ENCODE measurements around the gene GNAQ. TPM values are rescaled to one million over a fixed set of nuclear protein-coding genes. Genes with fewer than 3 reads are reported as not detected.
A peak's percentile ranks its signal among the peaks of the same experiment; 100 is the strongest.

Gene GNAQ
- total RNA-seq, 2 experiments from 2014 or later = 17.8 to 18.1 TPM

DNA sequence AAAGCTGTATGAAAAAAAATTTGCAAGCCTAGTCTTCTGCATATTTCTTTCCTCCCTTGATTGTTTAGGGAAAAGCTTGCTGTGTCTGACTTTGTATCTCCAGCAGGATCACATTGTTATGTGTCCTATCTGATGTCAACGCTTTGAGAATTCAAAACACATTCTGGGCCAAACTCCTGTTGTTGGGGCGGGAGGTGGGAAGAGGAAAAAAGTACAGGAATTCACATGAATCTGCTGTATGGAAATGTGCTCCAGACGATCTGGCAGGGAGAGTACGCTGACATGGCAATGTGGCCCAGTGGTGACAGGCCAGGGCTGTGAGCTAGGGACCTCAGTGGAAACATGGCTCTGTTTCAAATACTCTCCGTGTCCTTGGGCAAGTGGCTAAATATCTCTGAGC, 296.1 kb downstream of the GNAQ start:
- Mint-ChIP-seq H3K9me3 (no peaks in the 10 kb centered on the region), H3K27ac (no peak overlapping the region), H3K4me3 (no peak overlapping the region), H3K27me3 (no peaks in the 10 kb centered on the region), H3K36me3 (ENCODE audit: low read depth) (peaks cover 7% of the 10 kb centered on the region), H3K4me1 (ENCODE audit: low read depth) (peaks cover 20% of the 10 kb centered on the region)
- ChIA-PET POLR2A (no interaction called here), CTCF (interaction anchor here (0.7 to 1.7 kb wide), 2 partner anchors 8 to 278 kb away, joined by 4 read pairs; no protein-coding TSS in a partner anchor)
- intact Hi-C loops (cut with micrococcal nuclease) = no loop called here
- ATAC-seq = no peak
- DNase-seq = no peak
- TF ChIP-seq, protein P1, sequence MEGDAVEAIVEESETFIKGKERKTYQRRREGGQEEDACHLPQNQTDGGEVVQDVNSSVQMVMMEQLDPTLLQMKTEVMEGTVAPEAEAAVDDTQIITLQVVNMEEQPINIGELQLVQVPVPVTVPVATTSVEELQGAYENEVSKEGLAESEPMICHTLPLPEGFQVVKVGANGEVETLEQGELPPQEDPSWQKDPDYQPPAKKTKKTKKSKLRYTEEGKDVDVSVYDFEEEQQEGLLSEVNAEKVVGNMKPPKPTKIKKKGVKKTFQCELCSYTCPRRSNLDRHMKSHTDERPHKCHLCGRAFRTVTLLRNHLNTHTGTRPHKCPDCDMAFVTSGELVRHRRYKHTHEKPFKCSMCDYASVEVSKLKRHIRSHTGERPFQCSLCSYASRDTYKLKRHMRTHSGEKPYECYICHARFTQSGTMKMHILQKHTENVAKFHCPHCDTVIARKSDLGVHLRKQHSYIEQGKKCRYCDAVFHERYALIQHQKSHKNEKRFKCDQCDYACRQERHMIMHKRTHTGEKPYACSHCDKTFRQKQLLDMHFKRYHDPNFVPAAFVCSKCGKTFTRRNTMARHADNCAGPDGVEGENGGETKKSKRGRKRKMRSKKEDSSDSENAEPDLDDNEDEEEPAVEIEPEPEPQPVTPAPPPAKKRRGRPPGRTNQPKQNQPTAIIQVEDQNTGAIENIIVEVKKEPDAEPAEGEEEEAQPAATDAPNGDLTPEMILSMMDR (IDR thresholded peaks at IDR 0.05) = no peak

DNA sequence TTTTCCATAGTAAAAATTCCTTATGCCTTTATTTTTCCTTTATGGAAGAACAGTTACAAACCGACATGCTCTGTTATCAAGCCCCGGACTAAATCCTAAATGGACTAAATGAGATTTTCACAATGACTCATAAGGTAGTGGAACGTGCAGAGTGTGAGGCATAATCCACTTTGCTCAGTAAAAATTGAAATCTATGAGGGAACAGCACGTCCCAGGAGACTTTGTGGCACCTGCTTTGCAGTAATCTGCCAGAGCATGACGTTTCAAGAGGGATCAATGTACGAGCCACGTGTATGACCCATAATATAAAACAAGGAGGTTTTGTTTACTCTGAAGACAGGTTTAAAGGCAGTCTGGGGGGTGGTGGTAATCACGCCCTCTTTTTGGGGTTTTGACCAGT, 299.7 kb downstream of the GNAQ start:
- POLR2A ChIA-PET = interaction anchor here (0.6 kb wide), 1 partner anchor 272 kb away, joined by 3 read pairs; no protein-coding TSS in a partner anchor
- CTCF ChIA-PET = no interaction called here
- peaks cover 34% of the 10 kb centered on the region for H3K4me1 Mint-ChIP-seq (ENCODE audit: low read depth)
- DNase-seq = no peak
- no peak overlapping the region for H3K4me3 Mint-ChIP-seq
- peaks cover 22% of the 10 kb centered on the region for H3K36me3 Mint-ChIP-seq (ENCODE audit: low read depth)
- no peaks in the 10 kb centered on the region for H3K27me3 Mint-ChIP-seq
- peaks cover 3% of the 10 kb centered on the region for H3K9me3 Mint-ChIP-seq
- no peak for ATAC-seq
- no peak overlapping the region for H3K27ac Mint-ChIP-seq
- TF ChIP-seq, protein P1 (IDR thresholded peaks at IDR 0.05) = no peak
- intact Hi-C loops (cut with micrococcal nuclease) = no loop called here

DNA sequence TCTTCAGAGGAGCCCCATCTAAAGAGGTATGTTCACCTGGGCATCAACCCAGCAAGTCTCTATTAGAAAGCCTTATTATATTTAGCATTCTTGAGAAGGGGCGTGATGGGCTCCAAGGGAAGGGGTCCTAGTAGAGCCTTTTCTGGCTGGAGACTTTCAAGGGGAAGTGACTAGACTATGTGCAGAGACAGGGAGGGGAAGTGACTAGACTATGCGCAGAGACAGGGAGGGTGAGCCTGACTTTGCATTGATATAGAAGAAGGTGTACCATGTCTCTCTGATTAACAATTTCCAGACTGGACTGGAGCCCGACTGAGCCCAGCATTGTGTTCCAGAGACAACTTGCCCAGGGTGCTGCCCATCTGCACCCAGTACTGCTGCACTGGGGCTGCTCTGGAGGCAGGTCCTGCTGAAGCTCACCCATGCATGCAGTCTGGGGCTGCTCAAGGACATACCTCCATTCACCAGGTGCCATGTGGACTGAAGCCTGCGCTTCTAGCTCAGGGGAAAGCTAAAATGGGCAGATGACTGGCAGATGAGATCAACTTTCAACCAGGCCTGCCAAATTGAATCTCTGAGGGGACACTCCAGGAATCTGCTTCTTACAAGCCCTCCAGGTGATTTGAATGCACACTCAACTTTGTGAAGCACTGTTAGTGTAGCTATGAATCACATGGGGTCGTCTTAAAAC, 300.5 kb downstream of the GNAQ start:
- ATAC-seq = no peak

DNA sequence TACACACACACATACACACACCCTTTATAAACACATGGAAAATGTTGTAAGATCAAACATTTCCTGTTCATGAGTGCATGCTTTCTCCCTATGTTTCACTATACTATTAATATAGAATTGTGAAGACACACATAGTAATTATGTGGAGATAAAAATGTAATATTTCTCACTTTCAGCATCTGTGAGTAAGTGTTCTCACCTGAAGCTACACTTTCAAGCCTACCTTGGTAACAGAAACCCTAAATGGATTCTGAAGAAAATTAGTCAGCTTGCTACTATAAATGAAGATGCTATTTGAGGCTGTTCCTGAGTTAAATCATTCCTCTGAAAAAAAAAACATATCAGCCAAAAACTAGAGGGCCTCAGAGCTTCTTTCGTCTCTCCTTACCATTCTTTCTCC, 302.4 kb downstream of the GNAQ start:
- no peaks in the 10 kb centered on the region for H3K27me3 Mint-ChIP-seq
- intact Hi-C loops (cut with micrococcal nuclease) = no loop called here
- no peak overlapping the region for H3K4me3 Mint-ChIP-seq
- peaks cover 31% of the 10 kb centered on the region for H3K36me3 Mint-ChIP-seq (ENCODE audit: low read depth)
- ChIA-PET CTCF (interaction anchor here (1.2 to 2.1 kb wide), 5 partner anchors 10 to 272 kb away, joined by 3 to 8 read pairs (median 5); no protein-coding TSS in a partner anchor), POLR2A (interaction anchor here (1.3 kb wide), 1 partner anchor 10 kb away, joined by 3 read pairs; no protein-coding TSS in a partner anchor)
- TF ChIP-seq, protein P1 (IDR thresholded peaks at IDR 0.05) = no peak
- DNase-seq (no peak), ATAC-seq (peak; percentile 14)
- H3K9me3 Mint-ChIP-seq = peaks cover 3% of the 10 kb centered on the region
- peaks cover 50% of the 10 kb centered on the region for H3K4me1 Mint-ChIP-seq (ENCODE audit: low read depth)
- peak overlapping the region; percentile 81 for H3K27ac Mint-ChIP-seq

More for the DNA sequence above, 300.5 kb downstream of the GNAQ start:
- ChIA-PET CTCF (interaction anchor here (2.0 kb wide), 1 partner anchor 274 kb away, joined by 8 read pairs; no protein-coding TSS in a partner anchor), POLR2A (interaction anchor here (0.6 kb wide), 1 partner anchor 271 kb away, joined by 3 read pairs; no protein-coding TSS in a partner anchor)
- TF ChIP-seq, protein P1 (IDR thresholded peaks at IDR 0.05) = no peak
- H3K27ac Mint-ChIP-seq = no peak overlapping the region
- intact Hi-C loops (cut with micrococcal nuclease) = no loop called here
- no peak for DNase-seq
- H3K27me3 Mint-ChIP-seq = no peaks in the 10 kb centered on the region
- peaks cover 40% of the 10 kb centered on the region for H3K4me1 Mint-ChIP-seq (ENCODE audit: low read depth)
- peaks cover 3% of the 10 kb centered on the region for H3K9me3 Mint-ChIP-seq
- peaks cover 25% of the 10 kb centered on the region for H3K36me3 Mint-ChIP-seq (ENCODE audit: low read depth)
- H3K4me3 Mint-ChIP-seq = no peak overlapping the region

DNA sequence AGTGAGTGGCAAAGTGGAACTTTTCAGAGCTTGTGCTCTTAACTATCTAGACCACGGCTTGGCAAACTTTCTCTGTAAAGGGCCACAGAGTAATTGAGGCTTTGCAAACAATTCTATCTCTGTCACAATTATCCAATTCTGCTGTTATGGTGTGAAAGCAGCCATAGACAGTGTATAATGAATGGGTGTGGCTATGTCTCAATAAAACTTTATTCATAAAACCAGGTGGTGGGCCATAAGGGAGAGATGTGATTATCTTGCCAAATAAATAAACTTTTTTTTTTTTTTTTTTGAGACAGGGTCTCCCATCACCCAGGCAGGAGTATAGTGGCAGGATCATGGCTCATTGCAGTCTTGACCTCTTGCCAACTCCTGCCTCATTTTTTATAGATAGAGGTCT, 304.8 kb downstream of the GNAQ start:
- H3K27ac Mint-ChIP-seq = peak overlapping the region; percentile 78
- peaks cover 45% of the 10 kb centered on the region for H3K4me1 Mint-ChIP-seq (ENCODE audit: low read depth)
- ChIA-PET POLR2A (no interaction called here), CTCF (no interaction called here)
- H3K27me3 Mint-ChIP-seq = no peaks in the 10 kb centered on the region
- H3K9me3 Mint-ChIP-seq = peaks cover 6% of the 10 kb centered on the region
- no peak overlapping the region for H3K4me3 Mint-ChIP-seq
- H3K36me3 Mint-ChIP-seq (ENCODE audit: low read depth) = peaks cover 29% of the 10 kb centered on the region
- intact Hi-C loops (cut with micrococcal nuclease) = no loop called here
- TF ChIP-seq, protein P1 (IDR thresholded peaks at IDR 0.05) = no peak
- no peak for DNase-seq
- no peak for ATAC-seq

Measured in activated CD8-positive, alpha-beta T cell treated with anti-CD3 and anti-CD28 coated beads for 36 hours (primary cell).